ENCODE measurements around the gene MAP1LC3C. TPM values are rescaled to one million over a fixed set of nuclear protein-coding genes. Genes with fewer than 3 reads are reported as not detected.
A peak's percentile ranks its signal among the peaks of the same experiment; 100 is the strongest.
"Not testable (repeated sequence)": the region's sequence is repeated elsewhere in the genome, so short reads cannot be mapped to it uniquely, and the experiment has no call there.

The MAP1LC3C gene
- total RNA-seq, 4 donors from 2014 or later, result 1.0 to 12.5 (median 8.1) TPM

- no peak for DNase-seq (ENCODE audit: low spot score in 2 of 2)
- TF ChIP-seq, protein P1, sequence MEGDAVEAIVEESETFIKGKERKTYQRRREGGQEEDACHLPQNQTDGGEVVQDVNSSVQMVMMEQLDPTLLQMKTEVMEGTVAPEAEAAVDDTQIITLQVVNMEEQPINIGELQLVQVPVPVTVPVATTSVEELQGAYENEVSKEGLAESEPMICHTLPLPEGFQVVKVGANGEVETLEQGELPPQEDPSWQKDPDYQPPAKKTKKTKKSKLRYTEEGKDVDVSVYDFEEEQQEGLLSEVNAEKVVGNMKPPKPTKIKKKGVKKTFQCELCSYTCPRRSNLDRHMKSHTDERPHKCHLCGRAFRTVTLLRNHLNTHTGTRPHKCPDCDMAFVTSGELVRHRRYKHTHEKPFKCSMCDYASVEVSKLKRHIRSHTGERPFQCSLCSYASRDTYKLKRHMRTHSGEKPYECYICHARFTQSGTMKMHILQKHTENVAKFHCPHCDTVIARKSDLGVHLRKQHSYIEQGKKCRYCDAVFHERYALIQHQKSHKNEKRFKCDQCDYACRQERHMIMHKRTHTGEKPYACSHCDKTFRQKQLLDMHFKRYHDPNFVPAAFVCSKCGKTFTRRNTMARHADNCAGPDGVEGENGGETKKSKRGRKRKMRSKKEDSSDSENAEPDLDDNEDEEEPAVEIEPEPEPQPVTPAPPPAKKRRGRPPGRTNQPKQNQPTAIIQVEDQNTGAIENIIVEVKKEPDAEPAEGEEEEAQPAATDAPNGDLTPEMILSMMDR (IDR thresholded peaks at IDR 0.05), result no peak
- no peak for TF ChIP-seq POLR2A (IDR thresholded peaks at IDR 0.05)
- no peak for TF ChIP-seq POLR2AphosphoS5 (IDR thresholded peaks at IDR 0.05)
- TF ChIP-seq EP300 (IDR thresholded peaks at IDR 0.05), result no peak
- Histone ChIP-seq H3K9me3 (no peaks in the 10 kb centered on the region), H3K36me3 (no peaks in the 10 kb centered on the region), H3K27ac (no peak overlapping the region), H3K27me3 (no peaks in the 10 kb centered on the region), H3K4me3 (no peak overlapping the region), H3K4me1 (peaks cover 8% of the 10 kb centered on the region)
- WGBS, result 82% methylated on average over 12 of the region's 12 CpGs
These were observed 1.4 kb downstream of the MAP1LC3C start for GRCh38 chr1:241997401-241997998.

DNA sequence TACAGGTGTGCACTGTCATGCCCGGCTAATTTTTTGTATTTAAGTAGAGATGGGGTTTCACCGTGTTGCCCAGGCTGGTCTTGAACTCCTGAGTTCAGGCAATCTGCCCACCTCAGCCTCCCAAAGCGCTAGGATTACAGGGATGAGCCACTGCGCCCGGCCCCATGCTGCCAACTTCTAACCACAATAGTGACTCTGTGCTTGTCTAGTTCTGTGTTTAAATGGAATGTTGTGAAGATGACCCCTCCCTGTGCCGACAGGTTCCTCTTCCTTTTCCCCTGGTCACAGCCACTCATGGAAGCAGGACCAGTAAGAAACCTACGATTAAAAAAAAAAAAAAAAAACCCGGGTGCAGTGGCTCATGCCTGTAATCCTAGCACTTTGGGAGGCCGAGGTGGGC, 4.7 kb downstream of the MAP1LC3C start:
- no peaks in the 10 kb centered on the region for H3K36me3 ChIP-seq
- DNase-seq (ENCODE audit: low spot score in 2 of 2), result no peak
- TF ChIP-seq POLR2A (IDR thresholded peaks at IDR 0.05) (no peak), EP300 (IDR thresholded peaks at IDR 0.05) (no peak), POLR2AphosphoS5 (IDR thresholded peaks at IDR 0.05) (no peak)
- TF ChIP-seq, protein P1 (IDR thresholded peaks at IDR 0.05), result no peak
- H3K27ac ChIP-seq, result no peak overlapping the region
- H3K9me3 ChIP-seq, result no peaks in the 10 kb centered on the region
- H3K4me3 ChIP-seq, result no peak overlapping the region
- H3K4me1 ChIP-seq, result peaks cover 8% of the 10 kb centered on the region
- H3K27me3 ChIP-seq, result no peaks in the 10 kb centered on the region
- 82% methylated on average over 9 of the region's 9 CpGs for WGBS

DNA sequence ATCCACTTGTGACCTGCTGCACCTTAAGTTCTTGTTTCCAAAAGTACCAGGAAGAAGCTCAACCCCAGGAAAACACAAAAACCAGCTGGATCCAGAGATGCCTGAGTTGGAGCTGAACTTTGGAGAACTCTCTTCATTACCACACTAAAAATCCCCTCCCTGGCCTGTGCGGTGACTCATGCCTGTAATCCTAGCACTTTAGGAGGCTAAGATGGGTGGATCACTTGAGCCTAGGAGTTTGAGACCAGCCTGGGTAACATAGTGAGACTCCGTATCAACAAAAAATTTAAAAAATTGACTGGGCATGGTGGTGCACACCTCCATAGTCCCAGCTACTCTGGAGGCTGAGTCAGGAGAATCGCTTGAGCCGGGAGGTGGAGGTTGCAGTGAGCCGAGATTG, 6.2 kb downstream of the MAP1LC3C start:
- H3K4me3 ChIP-seq, result no peak overlapping the region
- no peak for DNase-seq (ENCODE audit: low spot score in 2 of 2)
- no peaks in the 10 kb centered on the region for H3K4me1 ChIP-seq
- 89% methylated on average over 5 of the region's 5 CpGs for WGBS
- H3K9me3 ChIP-seq, result no peaks in the 10 kb centered on the region
- H3K27me3 ChIP-seq, result no peaks in the 10 kb centered on the region
- no peaks in the 10 kb centered on the region for H3K36me3 ChIP-seq
- H3K27ac ChIP-seq, result no peak overlapping the region
- TF ChIP-seq POLR2AphosphoS5 (IDR thresholded peaks at IDR 0.05) (no peak), POLR2A (IDR thresholded peaks at IDR 0.05) (no peak), EP300 (IDR thresholded peaks at IDR 0.05) (no peak)
- TF ChIP-seq, protein P1 (IDR thresholded peaks at IDR 0.05), result no peak

GRCh38 chr1:241990040-241990439, 8.9 kb downstream of the MAP1LC3C start:
- DNase-seq (ENCODE audit: low spot score in 2 of 2), result peak; percentile 88 to 91
- no peak for TF ChIP-seq EP300 (IDR thresholded peaks at IDR 0.05)
- TF ChIP-seq POLR2AphosphoS5 (IDR thresholded peaks at IDR 0.05), result no peak
- TF ChIP-seq, protein P1 (IDR thresholded peaks at IDR 0.05), result no peak
- no peak for TF ChIP-seq POLR2A (IDR thresholded peaks at IDR 0.05)
- Histone ChIP-seq H3K9me3 (no peaks in the 10 kb centered on the region), H3K27ac (no peak overlapping the region), H3K4me3 (no peak overlapping the region), H3K4me1 (no peaks in the 10 kb centered on the region), H3K27me3 (no peaks in the 10 kb centered on the region), H3K36me3 (no peaks in the 10 kb centered on the region)
- WGBS, result 65% methylated on average over 10 of the region's 10 CpGs

GRCh38 chr1:241988389-241988930, 10.4 kb downstream of the MAP1LC3C start:
- not testable (repeated sequence) for DNase-seq (ENCODE audit: low spot score in 2 of 2)

More at GRCh38 chr1:241988389-241988930, 10.4 kb downstream of the MAP1LC3C start:
- H3K4me1 ChIP-seq, H3K27me3 ChIP-seq, H3K36me3 ChIP-seq, H3K4me3 ChIP-seq, H3K9me3 ChIP-seq, H3K27ac ChIP-seq: not testable (repeated sequence)
- WGBS, result 68% methylated on average over 10 of the region's 10 CpGs
